Measurements from ENCODE around the gene PPP1R26. TPM values are rescaled to one million over a fixed set of nuclear protein-coding genes. Genes with fewer than 3 reads are reported as not detected.

Gene PPP1R26
- total and polyA plus RNA-seq, 2 donors = 8.9 to 14.1 TPM

DNA sequence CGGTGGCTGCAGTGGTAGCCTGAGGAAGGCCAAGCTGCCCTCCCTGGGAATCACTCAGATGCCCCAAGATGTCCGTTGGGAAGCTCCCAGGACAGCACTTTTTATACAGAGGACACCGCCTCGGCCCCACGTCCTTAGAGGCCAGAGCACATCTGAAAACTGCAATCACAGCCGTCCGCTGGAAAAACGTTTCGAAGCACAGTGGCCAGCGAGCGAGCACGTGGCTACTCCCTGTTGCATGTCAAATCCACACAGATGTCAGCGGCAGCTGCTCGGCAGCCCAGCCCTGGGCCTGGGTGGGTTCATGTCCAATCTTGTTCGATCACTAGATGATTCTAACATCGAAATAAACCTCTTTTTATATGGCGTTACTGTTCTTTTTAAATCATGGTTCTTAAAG, 8.9 kb downstream of the PPP1R26 start:
- no peaks in the 10 kb centered on the region for H3K4me1 ChIP-seq (ENCODE audit: insufficient read depth)
- H3K27ac ChIP-seq (ENCODE audit: low read depth) = no peak overlapping the region
- no peak for DNase-seq (ENCODE audit: extremely low spot score)
- 92% methylated on average over 17 of the region's 17 CpGs for WGBS
- peaks cover 2% of the 10 kb centered on the region for H3K36me3 ChIP-seq (ENCODE audit: insufficient read depth)
- H3K4me3 ChIP-seq (ENCODE audit: low read depth, low read length) = no peak overlapping the region

DNA sequence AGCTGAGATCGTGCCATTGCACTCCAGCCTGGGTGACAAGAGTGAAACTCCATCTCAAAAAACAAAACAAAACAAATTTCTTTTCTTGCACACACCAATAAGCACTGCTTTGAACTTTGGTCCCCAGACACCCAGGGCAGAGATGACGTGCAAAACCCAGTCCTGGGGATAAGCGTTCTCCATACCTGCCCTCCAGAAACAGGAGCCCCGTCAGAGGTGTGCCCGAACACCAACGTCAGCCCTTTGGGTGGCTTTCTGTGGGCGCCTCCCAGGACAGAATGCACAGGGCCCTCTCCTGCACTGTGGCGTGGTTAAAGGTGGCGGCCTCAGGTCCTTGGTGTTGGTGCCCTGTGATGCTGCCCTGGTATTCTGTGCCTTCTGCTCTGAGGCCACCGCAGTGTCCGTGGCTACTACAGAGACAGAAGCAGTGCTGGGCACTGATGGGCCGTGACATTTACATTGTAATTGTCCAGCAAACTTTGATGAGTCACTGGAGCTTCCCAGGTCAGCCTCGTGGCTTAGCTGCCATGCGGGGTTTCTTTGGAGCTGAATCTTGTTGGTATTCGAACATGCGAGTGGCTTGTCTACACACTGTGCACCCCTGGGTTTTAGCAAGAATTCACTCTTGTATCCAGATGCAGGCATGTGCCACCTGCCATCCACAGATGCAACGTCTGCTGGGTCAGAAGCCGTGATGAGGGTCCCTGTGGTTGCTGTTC, 9.8 kb downstream of the PPP1R26 start:
- Histone ChIP-seq H3K27ac (ENCODE audit: low read depth) (no peak overlapping the region), H3K36me3 (ENCODE audit: insufficient read depth) (peaks cover 1% of the 10 kb centered on the region), H3K4me3 (ENCODE audit: low read depth, low read length) (no peak overlapping the region), H3K4me1 (ENCODE audit: insufficient read depth) (no peaks in the 10 kb centered on the region)
- DNase-seq (ENCODE audit: extremely low spot score) = no peak
- 86% methylated on average over 18 of the region's 18 CpGs for WGBS

DNA sequence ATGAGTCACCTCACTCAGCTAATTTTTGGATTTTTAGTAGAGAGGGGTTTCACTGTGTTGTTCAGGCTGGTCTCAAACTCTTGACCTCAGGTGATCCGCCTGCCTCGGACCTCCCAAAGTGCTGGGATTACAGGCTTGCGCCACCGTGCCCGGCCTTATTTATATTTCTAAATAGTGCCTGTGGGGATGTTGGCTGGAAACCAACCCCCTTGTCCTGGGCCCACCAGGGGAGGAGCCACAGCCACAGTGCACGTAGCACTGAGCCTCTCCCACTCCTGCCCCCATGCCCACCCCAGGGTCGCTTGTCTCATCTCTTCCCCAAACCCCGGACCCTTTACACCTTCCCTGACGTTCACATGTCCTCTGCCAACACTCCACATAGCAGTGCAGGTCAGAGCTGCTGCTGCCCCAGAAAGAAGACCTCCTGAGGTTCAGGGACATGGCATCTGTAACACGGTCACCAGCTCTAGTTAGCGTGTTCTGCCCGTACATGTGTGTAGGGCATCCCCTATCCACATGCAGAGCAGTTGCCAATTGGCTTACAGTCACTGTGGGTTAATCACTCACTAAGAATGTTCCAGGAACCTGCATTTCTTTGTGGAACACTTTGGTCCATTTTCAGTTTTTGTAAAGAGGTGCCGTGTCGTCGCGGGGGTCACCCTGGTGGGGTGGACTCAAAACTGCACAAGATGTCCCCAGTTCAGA, 10.7 kb downstream of the PPP1R26 start:
- no peak for DNase-seq (ENCODE audit: extremely low spot score)
- Histone ChIP-seq H3K4me1 (ENCODE audit: insufficient read depth) (no peaks in the 10 kb centered on the region), H3K4me3 (ENCODE audit: low read depth, low read length) (no peak overlapping the region), H3K27ac (ENCODE audit: low read depth) (no peak overlapping the region), H3K36me3 (ENCODE audit: insufficient read depth) (no peaks in the 10 kb centered on the region)
- 83% methylated on average over 16 of the region's 16 CpGs for WGBS

DNA sequence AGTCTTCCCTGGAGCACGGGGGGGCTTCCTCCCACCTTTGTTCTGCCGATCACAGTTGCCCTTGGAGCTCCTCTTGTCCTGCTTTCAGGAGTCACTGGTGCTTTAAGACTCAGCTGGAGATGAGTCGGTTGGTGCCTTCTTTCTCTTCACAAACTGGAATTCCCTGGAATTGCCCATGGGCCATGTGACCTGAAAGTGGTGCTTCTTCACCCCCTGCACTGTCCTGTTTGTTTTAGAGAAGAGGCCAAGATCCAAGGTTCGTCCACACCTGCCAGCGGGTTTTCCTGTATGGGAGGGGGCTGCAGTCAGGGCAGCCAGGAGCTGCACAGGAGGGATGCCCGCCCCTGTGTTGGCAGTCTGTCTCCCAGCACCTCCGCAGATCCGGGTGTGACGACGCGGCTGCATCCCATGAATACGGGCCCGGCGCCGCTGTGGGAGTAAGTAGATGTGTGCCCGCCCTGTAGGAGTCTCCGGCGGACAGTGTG, 11.4 kb downstream of the PPP1R26 start:
- WGBS = 79% methylated on average over 18 of the region's 18 CpGs
- H3K4me1 ChIP-seq (ENCODE audit: insufficient read depth) = no peaks in the 10 kb centered on the region
- no peaks in the 10 kb centered on the region for H3K36me3 ChIP-seq (ENCODE audit: insufficient read depth)
- H3K4me3 ChIP-seq (ENCODE audit: low read depth, low read length) = no peak overlapping the region
- no peak overlapping the region for H3K27ac ChIP-seq (ENCODE audit: low read depth)
- no peak for DNase-seq (ENCODE audit: extremely low spot score)

DNA sequence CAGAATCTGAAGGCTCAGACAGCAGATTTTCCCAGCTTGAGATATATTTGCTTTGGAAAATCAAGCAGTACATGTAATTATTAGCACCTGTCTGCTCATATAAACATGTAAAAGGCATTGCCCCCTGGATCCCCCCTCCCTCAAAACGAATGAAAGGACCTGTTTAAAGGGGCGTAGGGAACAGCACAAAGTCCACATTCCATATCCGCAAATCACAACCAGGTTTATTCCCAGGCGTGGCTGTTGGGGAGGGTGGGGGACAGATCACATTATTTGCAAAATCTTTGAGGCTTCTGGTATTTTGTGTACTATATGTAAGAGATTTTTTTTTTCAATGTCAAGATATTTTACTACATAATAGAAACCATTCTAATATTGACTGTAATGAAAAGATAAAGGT, 12.2 kb downstream of the PPP1R26 start:
- H3K27ac ChIP-seq (ENCODE audit: low read depth) = no peak overlapping the region
- no peaks in the 10 kb centered on the region for H3K36me3 ChIP-seq (ENCODE audit: insufficient read depth)
- H3K4me3 ChIP-seq (ENCODE audit: low read depth, low read length) = no peak overlapping the region
- no peaks in the 10 kb centered on the region for H3K4me1 ChIP-seq (ENCODE audit: insufficient read depth)
- 83% methylated on average over 4 of the region's 4 CpGs for WGBS
- no peak for DNase-seq (ENCODE audit: extremely low spot score)

DNA sequence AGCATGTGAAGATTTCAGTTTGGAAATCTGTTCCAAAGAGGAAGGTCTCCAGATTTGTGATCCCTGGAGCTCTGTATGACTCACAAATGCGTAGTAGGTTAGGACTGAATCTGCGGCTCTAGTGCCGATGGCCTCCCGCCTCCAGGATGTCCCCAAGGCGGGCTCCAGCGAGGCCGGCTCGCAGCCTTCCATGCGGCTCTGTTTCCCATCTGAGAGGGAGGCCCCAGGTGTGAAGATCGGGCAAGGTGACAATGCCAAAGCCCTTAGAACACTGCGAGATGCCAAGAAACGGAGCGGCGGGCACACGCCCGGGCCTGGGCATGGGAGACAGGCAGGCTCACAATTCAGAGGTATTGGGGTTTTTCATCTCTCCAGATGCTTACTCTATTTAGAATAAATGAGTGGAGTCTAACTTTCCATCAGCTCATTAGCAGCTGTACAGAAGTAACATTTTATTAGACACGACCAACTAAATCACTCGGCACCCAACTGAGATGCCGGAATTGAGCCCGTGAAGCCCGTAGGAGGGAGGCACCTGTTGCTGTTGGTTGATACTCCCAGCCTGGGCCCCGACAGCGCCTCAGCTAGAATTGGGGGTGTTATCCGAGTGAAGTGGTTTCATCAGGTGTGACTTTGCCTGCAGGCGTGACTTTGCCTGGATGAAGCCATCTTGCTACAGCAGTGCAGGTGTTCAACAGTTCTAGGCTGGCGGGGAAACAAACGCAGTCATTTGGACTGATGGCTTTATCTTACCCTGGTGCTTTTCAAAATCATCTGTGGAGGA, 13.5 kb downstream of the PPP1R26 start:
- Histone ChIP-seq H3K36me3 (ENCODE audit: insufficient read depth) (no peaks in the 10 kb centered on the region), H3K27ac (ENCODE audit: low read depth) (no peak overlapping the region), H3K4me3 (ENCODE audit: low read depth, low read length) (no peak overlapping the region), H3K4me1 (ENCODE audit: insufficient read depth) (no peaks in the 10 kb centered on the region)
- no peak for DNase-seq (ENCODE audit: extremely low spot score)
- 87% methylated on average over 27 of the region's 27 CpGs for WGBS

DNA sequence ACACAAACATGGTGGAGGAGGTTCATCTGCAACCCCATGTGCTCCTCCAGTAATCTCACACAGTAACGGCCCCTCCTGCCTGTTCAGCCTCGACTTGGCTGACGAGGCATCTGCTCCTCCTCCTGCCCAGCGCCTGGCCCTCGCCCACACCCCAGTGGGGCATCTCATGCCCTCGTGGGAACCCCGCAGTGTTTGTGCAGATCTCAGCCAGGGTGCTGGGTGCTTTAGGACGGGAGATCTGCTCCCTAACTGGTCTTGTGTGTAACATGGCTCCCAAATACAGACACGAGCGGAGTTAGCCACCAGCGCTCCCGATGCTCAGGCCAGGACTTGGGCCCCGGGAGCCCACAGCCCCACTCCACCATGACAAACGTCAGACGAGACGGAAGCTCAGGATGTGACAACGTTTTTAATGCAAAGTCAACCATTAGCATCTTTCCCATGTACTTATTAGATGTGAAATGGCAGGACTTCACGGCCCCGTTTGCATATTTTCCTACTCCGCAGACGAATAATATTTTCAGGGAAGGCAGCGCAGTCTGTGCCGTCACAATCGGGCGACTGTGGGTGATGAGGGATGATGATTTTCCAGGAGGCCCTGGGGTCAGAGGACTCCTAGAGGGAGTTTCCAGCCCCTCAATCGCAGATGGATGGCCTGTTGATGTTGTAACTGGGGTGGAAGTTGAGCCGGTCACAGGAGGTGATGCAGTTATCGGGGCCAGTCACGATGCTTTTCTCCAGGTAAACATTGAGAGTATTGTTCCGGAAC, 15.4 kb downstream of the PPP1R26 start:
- H3K27ac ChIP-seq (ENCODE audit: low read depth) = no peak overlapping the region
- WGBS = 82% methylated on average over 30 of the region's 30 CpGs
- DNase-seq (ENCODE audit: extremely low spot score) = no peak

DNA sequence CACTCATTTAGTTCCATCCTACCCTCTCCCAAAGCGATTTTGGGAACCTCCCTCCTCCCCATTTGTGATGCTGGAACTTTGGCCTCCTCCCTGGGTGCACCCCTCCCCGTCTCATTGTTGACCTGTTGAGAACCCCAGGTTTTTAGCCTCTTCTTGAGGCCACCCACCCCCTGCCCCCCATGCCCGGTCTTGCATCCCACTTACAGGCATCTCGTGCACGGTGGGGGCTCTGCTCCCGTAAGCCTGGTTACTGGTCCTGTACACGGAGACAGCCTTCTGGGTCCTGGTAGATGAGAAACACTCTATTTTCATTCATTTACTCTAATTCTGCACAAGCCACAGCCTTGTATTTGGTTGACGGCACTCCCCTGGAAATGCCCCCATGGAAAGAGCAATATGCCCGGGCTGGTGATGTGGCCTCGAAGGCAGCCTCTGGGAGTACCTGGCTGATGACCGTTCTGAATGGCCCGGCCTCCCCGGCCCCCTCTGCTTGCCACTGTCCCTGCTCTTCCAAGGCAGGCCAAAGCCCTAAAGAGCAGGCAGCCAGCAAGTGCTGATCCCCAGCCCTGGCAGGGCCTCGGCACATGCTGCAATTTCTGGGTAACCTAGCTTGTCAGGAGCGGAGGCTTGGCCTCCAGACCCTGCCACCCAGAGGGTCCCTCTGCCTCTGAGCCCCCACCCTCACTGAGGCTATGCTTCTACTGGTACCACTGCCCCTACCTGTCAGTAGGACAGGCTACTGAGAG, 19.0 kb downstream of the PPP1R26 start:
- 79% methylated on average over 15 of the region's 15 CpGs for WGBS
- H3K27ac ChIP-seq (ENCODE audit: low read depth) = no peak overlapping the region
- H3K4me1 ChIP-seq (ENCODE audit: insufficient read depth) = no peaks in the 10 kb centered on the region
- H3K4me3 ChIP-seq (ENCODE audit: low read depth, low read length) = no peak overlapping the region
- no peaks in the 10 kb centered on the region for H3K36me3 ChIP-seq (ENCODE audit: insufficient read depth)
- no peak for DNase-seq (ENCODE audit: extremely low spot score)

More for the DNA sequence above, 15.4 kb downstream of the PPP1R26 start:
- Histone ChIP-seq H3K4me3 (ENCODE audit: low read depth, low read length) (no peak overlapping the region), H3K36me3 (ENCODE audit: insufficient read depth) (no peaks in the 10 kb centered on the region), H3K4me1 (ENCODE audit: insufficient read depth) (no peaks in the 10 kb centered on the region)

DNA sequence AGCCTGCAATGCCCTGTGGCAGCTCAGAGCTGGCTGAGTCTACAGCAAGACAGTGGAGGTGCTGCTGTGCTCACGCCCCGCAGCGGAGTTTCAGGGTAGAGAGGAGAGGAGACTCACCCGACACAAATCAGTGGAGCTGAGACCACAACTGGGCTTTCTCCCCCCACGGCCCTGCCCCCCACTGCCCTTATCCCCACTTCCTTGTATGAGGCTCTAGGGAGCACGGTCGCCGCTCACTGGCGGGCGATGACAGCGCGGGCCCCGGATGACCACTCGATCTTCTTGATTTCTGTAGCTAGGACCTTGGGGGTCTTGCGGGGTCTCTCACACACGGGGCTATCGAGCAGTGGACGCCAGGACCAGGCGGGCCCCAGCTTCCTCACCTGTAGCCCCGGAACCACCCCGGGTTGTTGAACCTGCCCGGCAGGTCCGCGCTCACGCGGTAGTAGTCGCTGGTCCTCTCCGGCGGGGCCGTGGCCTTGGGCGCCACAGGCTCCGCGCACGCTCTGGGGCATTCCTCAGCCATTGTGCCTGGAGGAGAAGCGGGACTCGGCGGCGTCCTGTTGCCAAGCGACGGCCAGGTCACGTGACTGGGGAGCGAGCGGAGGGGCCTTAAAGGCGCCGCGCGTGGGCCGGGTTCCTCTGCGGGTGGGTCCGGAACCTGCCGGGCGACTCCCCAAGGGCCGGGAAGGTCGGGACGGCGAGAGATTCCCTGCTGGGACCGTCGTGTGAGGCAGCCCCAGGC, 19.9 kb downstream of the PPP1R26 start:
- DNase-seq (ENCODE audit: extremely low spot score) = peak; percentile 62
- H3K4me1 ChIP-seq (ENCODE audit: insufficient read depth) = no peaks in the 10 kb centered on the region
- WGBS = under 1% methylated on average over 58 of the region's 58 CpGs
- H3K27ac ChIP-seq (ENCODE audit: low read depth) = no peak overlapping the region
- no peaks in the 10 kb centered on the region for H3K36me3 ChIP-seq (ENCODE audit: insufficient read depth)
- H3K4me3 ChIP-seq (ENCODE audit: low read depth, low read length) = peak overlapping the region; percentile 97

DNA sequence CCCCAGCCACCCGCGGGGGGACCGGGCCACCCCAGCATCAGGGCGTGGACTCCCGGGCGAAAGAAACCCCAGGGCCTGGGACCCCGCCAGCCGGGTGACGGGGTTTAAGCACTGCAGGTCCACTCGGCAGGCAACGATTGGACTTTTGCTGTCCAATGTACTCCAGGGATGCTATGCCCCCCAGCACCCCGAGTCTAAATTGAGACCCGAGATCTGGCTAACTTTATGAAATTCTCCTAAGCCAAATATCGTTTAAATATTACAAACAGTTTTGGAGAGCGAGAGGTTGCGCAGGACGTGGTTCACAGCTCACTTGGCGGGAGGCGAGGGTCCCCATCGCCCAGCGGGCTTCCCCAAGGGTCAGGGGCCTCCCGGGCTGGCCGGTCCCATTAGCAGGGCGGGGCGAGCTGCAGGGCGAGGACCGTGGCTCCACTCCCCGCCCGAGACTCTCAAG, 20.5 kb downstream of the PPP1R26 start:
- H3K4me3 ChIP-seq (ENCODE audit: low read depth, low read length) = peak overlapping the region; percentile 97
- WGBS = 0% methylated on average over 29 of the region's 29 CpGs
- DNase-seq (ENCODE audit: extremely low spot score) = peak; percentile 17
- H3K36me3 ChIP-seq (ENCODE audit: insufficient read depth) = no peaks in the 10 kb centered on the region
- H3K4me1 ChIP-seq (ENCODE audit: insufficient read depth) = no peaks in the 10 kb centered on the region
- no peak overlapping the region for H3K27ac ChIP-seq (ENCODE audit: low read depth)

DNA sequence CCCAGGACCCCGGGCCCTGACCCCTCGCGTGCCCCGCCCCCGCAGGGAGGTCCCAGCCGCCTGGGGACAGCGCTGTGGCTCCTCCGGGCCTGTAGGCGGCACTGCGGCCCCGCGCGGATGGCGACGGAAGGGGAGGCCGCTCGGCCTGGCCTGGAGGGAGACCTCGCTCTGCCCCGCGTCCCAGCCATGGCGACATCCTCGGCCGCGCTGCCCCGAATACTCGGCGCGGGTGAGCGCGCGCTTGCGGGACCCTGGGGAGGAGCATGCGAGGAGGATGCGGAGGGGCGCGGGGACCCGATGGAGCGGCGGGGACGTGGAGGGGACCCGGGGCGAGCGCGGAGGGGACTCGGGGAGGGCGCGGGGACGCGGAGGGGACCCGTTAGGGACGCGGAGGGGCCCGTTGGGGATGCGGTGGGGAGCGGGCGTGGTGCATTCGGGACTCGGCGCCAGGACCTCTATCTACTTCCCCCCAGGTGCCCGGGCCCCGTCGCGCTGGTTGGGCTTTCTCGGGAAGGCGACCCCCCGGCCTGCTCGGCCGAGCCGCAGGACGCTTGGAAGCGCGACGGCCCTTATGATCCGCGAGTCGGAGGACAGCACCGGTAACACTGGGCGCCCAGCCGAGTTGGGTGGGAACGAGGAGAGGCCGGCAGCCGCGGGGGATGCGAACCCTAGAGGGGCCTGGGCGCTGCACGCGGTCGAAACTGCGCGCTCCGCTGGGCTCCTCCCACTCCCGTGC, 21.1 kb downstream of the PPP1R26 start, which contains the start of gene MRPS2:
MRPS2 (plus strand) TSS at position 158 of the 736 bp plus-strand sequence; CDS start at position 187, 29 bp downstream.
- Histone ChIP-seq H3K4me3 (ENCODE audit: low read depth, low read length) (peak within 1 kb of the TSS; percentile 97), H3K27ac (ENCODE audit: low read depth) (peak within 1 kb of the TSS; percentile 44), H3K36me3 (ENCODE audit: insufficient read depth) (no peaks in the 10 kb centered on the region), H3K4me1 (ENCODE audit: insufficient read depth) (no peaks in the 10 kb centered on the region)
- WGBS = under 1% methylated on average over 92 of the region's 92 CpGs
- DNase-seq (ENCODE audit: extremely low spot score) = peak; percentile 32
